Neutrophil (primary cell): ENCODE data around the gene BTBD7.

Experiments
- H3K27ac ChIP-seq: fragments of 200-600 bp; sonication (generic); 2 replicates; pipeline ENCODE4 v1.5.1; 2016; ENCODE audit warnings: mild to moderate bottlenecking, moderate library complexity
- H3K27me3 ChIP-seq: fragments of 200-600 bp; sonication (generic); 2 replicates; pipeline ENCODE4 v1.6.0; 2016; ENCODE audit warnings: mild to moderate bottlenecking
- H3K36me3 ChIP-seq: fragments of 200-600 bp; sonication (generic); 2 replicates; pipeline ENCODE4 v1.5.1; 2017
- H3K4me1 ChIP-seq, 2 experiments: fragments of 200-600 bp in 1 of 2; sonication (generic) in 1 of 2; 1 replicate in 1 of 2; 2 replicates in 1 of 2; pipeline versions ENCODE4 v1.5.1 to v1.6.1; 2013 to 2016; ENCODE audit warnings: low read depth in 1 of 2, low read length in 1 of 2, mild to moderate bottlenecking in 1 of 2, moderate library complexity in 1 of 2; ENCODE audit not compliant: control insufficient read depth in 1 of 2, insufficient read depth in 1 of 2
- H3K4me3 ChIP-seq, 2 experiments: fragments of 200-600 bp in 1 of 2; sonication (generic) in 1 of 2; 1 replicate in 1 of 2; 2 replicates in 1 of 2; pipeline ENCODE4 v1.5.1; 2013 to 2016; ENCODE audit warnings: low read depth in 1 of 2, low read length in 1 of 2, mild to moderate bottlenecking in 1 of 2, moderate library complexity in 1 of 2
- H3K9me3 ChIP-seq: fragments of 200-600 bp; sonication (generic); 2 replicates; pipeline ENCODE4 v1.5.1; 2016
- TF ChIP-seq, protein P1 (sequence below): fragments of 200-600 bp; sonication (generic); IDR thresholded peaks from 2 replicates; pipeline ENCODE4 v1.5.1; 2016; ENCODE audit warnings: antibody characterized with exemption

Gene BTBD7

DNA sequence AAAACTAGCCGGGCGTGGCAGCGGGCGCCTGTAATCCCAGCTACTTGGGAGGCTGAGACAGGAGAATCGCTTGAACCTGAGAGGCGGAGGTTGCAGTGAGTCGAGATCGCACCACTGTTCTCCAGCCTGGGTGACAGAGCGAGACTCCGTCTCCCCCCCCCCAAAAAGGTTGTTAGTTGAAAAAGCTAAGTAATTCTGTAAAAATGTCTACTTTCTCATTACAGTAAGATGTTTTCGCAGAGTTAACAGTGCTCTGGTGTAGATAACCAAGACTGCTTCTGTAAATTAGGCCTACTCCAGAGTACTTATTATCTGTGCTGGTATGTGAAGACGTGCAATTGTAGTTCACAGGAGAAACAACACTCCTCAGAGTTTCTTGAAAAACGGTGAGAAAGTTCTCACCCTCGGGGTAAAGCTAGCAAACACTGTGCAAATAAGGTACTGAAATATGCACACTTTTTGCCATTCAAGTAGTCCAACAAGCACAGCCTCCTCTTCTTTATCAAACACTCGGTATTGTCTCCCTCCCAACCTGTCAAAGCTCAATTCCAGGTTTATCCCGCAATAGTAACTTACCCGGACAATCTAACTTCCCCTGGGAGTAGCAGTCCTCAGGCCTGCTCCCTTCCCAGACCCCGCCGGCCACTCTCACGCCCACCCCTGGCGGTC, 974 bp downstream of the BTBD7 start:
- Histone ChIP-seq H3K4me3 (peak overlapping the region; percentile 69 to 86), H3K9me3 (no peaks in the 10 kb centered on the region), H3K36me3 (no peaks in the 10 kb centered on the region), H3K27ac (peak overlapping the region; percentile 93), H3K4me1 (peaks cover 27 to 36% of the 10 kb centered on the region in 2 experiments), H3K27me3 (no peaks in the 10 kb centered on the region)
- TF ChIP-seq, protein P1, sequence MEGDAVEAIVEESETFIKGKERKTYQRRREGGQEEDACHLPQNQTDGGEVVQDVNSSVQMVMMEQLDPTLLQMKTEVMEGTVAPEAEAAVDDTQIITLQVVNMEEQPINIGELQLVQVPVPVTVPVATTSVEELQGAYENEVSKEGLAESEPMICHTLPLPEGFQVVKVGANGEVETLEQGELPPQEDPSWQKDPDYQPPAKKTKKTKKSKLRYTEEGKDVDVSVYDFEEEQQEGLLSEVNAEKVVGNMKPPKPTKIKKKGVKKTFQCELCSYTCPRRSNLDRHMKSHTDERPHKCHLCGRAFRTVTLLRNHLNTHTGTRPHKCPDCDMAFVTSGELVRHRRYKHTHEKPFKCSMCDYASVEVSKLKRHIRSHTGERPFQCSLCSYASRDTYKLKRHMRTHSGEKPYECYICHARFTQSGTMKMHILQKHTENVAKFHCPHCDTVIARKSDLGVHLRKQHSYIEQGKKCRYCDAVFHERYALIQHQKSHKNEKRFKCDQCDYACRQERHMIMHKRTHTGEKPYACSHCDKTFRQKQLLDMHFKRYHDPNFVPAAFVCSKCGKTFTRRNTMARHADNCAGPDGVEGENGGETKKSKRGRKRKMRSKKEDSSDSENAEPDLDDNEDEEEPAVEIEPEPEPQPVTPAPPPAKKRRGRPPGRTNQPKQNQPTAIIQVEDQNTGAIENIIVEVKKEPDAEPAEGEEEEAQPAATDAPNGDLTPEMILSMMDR = no peak

- H3K4me1 ChIP-seq = peaks cover 27 to 36% of the 10 kb centered on the region in 2 experiments
- TF ChIP-seq, protein P1 = no peak
- H3K36me3 ChIP-seq = no peaks in the 10 kb centered on the region
- peak overlapping the region; percentile 93 for H3K27ac ChIP-seq
- no peaks in the 10 kb centered on the region for H3K9me3 ChIP-seq
- peak overlapping the region; percentile 69 to 86 for H3K4me3 ChIP-seq
- no peaks in the 10 kb centered on the region for H3K27me3 ChIP-seq
Observed at GRCh38 chr14:93331002-93331727, 1.7 kb downstream of the BTBD7 start.

- TF ChIP-seq, protein P1 = no peak
- H3K9me3 ChIP-seq = no peaks in the 10 kb centered on the region
- no peaks in the 10 kb centered on the region for H3K27me3 ChIP-seq
- peaks cover 27 to 36% of the 10 kb centered on the region in 2 experiments for H3K4me1 ChIP-seq
- no peak overlapping the region for H3K4me3 ChIP-seq
- H3K27ac ChIP-seq = no peak overlapping the region
- no peaks in the 10 kb centered on the region for H3K36me3 ChIP-seq
Observed at GRCh38 chr14:93330609-93331000, 2.2 kb downstream of the BTBD7 start.

GRCh38 chr14:93329965-93330608, 2.7 kb downstream of the BTBD7 start:
- TF ChIP-seq, protein P1 = no peak
- Histone ChIP-seq H3K27ac (no peak overlapping the region), H3K4me3 (no peak overlapping the region), H3K36me3 (no peaks in the 10 kb centered on the region), H3K27me3 (no peaks in the 10 kb centered on the region), H3K4me1 (peaks cover 27 to 36% of the 10 kb centered on the region in 2 experiments), H3K9me3 (no peaks in the 10 kb centered on the region)

DNA sequence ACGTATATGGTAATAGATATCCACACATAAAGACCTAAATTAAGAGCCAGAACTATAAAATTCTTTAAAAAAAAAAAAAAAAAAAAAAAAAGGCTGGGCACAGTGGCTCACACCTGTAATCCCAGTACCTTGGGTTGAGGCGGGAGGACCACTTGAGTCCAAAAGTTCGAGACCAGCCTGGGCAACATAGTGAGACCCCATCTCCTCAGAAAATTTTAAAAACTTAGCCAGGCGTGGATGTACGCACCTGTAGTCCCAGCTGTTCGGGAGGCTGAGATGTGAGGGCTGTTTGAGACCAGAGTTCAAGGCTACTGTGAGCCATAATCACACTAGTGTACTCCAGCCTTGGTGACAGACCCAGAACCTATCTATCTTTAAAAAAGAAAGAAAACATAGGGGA, 4.3 kb downstream of the BTBD7 start:
- TF ChIP-seq, protein P1 = no peak
- Histone ChIP-seq H3K9me3 (no peaks in the 10 kb centered on the region), H3K27ac (no peak overlapping the region), H3K4me1 (peaks cover 25 to 34% of the 10 kb centered on the region in 2 experiments), H3K27me3 (no peaks in the 10 kb centered on the region), H3K36me3 (no peaks in the 10 kb centered on the region), H3K4me3 (no peak overlapping the region)
